Measurements from ENCODE around the gene TESMIN. TPM values are rescaled to one million over a fixed set of nuclear protein-coding genes. Genes with fewer than 3 reads are reported as not detected.

The TESMIN gene
- total RNA-seq, 1 experiment from 2014 or later, result 45.2 TPM

DNA sequence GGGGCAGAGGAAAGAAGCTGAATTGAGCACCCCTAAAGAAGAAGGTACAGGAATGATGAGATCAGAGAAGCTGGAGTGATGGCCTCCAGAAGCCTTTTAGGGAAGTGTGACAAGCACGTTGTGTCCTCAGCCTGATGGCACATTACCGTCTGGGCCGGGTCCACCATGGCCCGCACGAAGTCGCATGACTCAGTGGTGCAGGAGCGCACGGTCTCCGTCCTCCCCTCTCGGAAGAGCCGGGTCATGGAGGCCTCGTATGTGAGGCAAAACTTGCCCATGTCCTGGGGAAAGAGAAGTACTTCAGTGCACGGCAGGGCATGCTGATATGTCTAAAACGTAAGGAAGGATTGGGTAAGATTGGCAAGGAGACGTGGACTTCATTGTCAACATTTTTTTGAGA, 11.2 kb upstream of the TESMIN start:
- no peak for DNase-seq
- Histone ChIP-seq H3K23me2 (ENCODE audit: insufficient read length, low read depth, low read length, poor library complexity, severe bottlenecking) (no peaks in the 10 kb centered on the region), H3K79me2 (ENCODE audit: insufficient read depth, low read length) (no peaks in the 10 kb centered on the region), H3K23ac (ENCODE audit: insufficient read length, low read depth, low read length) (no peak overlapping the region), H2BK15ac (ENCODE audit: low read depth, low read length) (no peak overlapping the region), H2BK120ac (ENCODE audit: low read depth, low read length, poor library complexity, severe bottlenecking) (no peak overlapping the region), H3K9me3 (ENCODE audit: control insufficient read depth, low read depth, low read length) (no peaks in the 10 kb centered on the region), H3K4me2 (ENCODE audit: insufficient read depth, insufficient read length, low read length) (no peak overlapping the region), H3K4ac (ENCODE audit: low read depth, low read length) (no peak overlapping the region), H2AFZ (ENCODE audit: low read length) (no peak overlapping the region), H4K20me1 (ENCODE audit: control insufficient read depth, insufficient read depth, insufficient read length) (no peaks in the 10 kb centered on the region), H3K79me1 (ENCODE audit: insufficient read depth, low read depth, low read length, poor library complexity, severe bottlenecking) (no peaks in the 10 kb centered on the region), H3K27me3 (ENCODE audit: insufficient read depth, low read length) (no peaks in the 10 kb centered on the region), H3K9ac (ENCODE audit: extremely low read depth, insufficient read length, low read length) (no peak overlapping the region), H3K18ac (ENCODE audit: insufficient read length, low read depth, low read length) (no peak overlapping the region), H2BK20ac (ENCODE audit: low read depth, low read length, poor library complexity, severe bottlenecking) (no peak overlapping the region), H3K27ac (ENCODE audit: insufficient read length, low read depth, low read length) (no peak overlapping the region), H4K8ac (replicated peaks; ENCODE audit: insufficient read length, low read depth, low read length) (no peak overlapping the region), H3K56ac (ENCODE audit: insufficient read length, low read depth, low read length) (no peak overlapping the region), H3K4me1 (ENCODE audit: insufficient read depth, low read length) (no peaks in the 10 kb centered on the region), H3K14ac (ENCODE audit: insufficient read depth, low read length) (no peak overlapping the region), H4K5ac (ENCODE audit: insufficient read length, low read depth, low read length) (no peak overlapping the region), H2BK5ac (ENCODE audit: insufficient read length, low read length) (no peak overlapping the region), H4K91ac (ENCODE audit: insufficient read length, low read depth, low read length) (no peak overlapping the region), H2AK5ac (ENCODE audit: insufficient read length, low read length) (no peak overlapping the region), H3T11ph (ENCODE audit: low read length) (no peak overlapping the region), H2BK12ac (ENCODE audit: insufficient read length, low read depth, low read length) (no peak overlapping the region)
- peaks cover 10 to 15% of the 10 kb centered on the region in 2 experiments for H3K4me1 Mint-ChIP-seq
- no CpG with 5 or more reads among the region's 15 CpGs for WGBS (ENCODE audit: extremely low coverage, insufficient read length, low lambda C conversion rate)
- no peak overlapping the region for H3K4me3 Mint-ChIP-seq
- no peaks in the 10 kb centered on the region; a peak in 1 of 5 replicates for H3K9me3 Mint-ChIP-seq
- TF ChIP-seq, protein P1, sequence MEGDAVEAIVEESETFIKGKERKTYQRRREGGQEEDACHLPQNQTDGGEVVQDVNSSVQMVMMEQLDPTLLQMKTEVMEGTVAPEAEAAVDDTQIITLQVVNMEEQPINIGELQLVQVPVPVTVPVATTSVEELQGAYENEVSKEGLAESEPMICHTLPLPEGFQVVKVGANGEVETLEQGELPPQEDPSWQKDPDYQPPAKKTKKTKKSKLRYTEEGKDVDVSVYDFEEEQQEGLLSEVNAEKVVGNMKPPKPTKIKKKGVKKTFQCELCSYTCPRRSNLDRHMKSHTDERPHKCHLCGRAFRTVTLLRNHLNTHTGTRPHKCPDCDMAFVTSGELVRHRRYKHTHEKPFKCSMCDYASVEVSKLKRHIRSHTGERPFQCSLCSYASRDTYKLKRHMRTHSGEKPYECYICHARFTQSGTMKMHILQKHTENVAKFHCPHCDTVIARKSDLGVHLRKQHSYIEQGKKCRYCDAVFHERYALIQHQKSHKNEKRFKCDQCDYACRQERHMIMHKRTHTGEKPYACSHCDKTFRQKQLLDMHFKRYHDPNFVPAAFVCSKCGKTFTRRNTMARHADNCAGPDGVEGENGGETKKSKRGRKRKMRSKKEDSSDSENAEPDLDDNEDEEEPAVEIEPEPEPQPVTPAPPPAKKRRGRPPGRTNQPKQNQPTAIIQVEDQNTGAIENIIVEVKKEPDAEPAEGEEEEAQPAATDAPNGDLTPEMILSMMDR (conservative IDR thresholded peaks at IDR 0.05), result no peak
- H3K36me3 Mint-ChIP-seq (ENCODE audit: insufficient read depth in 1 of 3, low read depth in 3 of 3), result no peaks in the 10 kb centered on the region
- H3K27ac Mint-ChIP-seq, result peak overlapping the region in 1 of 3 experiments; percentile 16; a peak in 1 of 7 replicates
- no peaks in the 10 kb centered on the region; the same call in 1 of the 2 replicates for H3K27me3 Mint-ChIP-seq (ENCODE audit: low read depth)
